HG02678 (cell line): ENCODE measurements around the gene ANG.
"Not testable (repeated sequence)": the region's sequence is repeated elsewhere in the genome, so short reads cannot be mapped to it uniquely, and the experiment has no call there.

Source experiments
- ATAC-seq: cut with Tn5 transposase; IDR thresholded peaks from one replicate; pipeline ENCODE4 v1.9.1; 2021; ENCODE audit warnings: mild to moderate bottlenecking, moderate library complexity; ENCODE audit not compliant: unreplicated experiment

Gene ANG

DNA sequence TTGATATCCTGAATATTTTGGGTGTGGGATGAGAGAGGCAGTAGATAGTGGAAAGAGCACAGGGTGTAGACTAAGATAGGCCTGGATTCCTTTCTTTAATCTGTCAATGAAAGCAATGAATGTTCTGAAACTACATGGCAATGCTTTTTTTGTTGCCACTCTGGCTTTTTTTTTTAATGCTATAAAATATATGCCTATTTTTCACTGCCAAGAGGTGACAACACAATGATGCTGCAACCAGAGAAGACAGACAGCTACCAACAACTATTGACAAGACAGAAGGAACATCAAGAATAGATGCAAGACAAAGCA is 9.4 kb downstream of the ANG start:
- ATAC-seq, result no peak

GRCh38 chr14:20698934-20699333 is 10.4 kb downstream of the ANG start:
- no peak for ATAC-seq

DNA sequence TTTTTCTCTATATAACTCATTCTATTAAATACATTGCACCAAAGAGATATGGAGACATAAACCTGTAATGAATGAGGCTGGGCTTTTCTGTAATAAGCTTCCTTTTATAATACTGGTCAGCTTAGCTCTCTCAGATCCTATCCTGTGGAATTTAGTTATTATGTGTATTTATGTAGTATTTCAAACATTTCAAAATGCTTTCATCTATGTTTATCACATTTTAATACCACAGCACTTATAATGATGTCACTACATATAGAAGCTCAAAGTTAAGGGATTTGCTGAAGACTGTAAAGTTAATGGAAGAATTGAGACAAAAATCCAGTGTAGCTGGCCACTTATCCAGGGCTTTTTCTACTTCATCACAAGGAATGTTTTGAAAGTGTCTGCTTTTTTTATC is 11.4 kb downstream of the ANG start:
- no peak for ATAC-seq

GRCh38 chr14:20700965-20701364 is 12.4 kb downstream of the ANG start:
- not testable (repeated sequence) for ATAC-seq

DNA sequence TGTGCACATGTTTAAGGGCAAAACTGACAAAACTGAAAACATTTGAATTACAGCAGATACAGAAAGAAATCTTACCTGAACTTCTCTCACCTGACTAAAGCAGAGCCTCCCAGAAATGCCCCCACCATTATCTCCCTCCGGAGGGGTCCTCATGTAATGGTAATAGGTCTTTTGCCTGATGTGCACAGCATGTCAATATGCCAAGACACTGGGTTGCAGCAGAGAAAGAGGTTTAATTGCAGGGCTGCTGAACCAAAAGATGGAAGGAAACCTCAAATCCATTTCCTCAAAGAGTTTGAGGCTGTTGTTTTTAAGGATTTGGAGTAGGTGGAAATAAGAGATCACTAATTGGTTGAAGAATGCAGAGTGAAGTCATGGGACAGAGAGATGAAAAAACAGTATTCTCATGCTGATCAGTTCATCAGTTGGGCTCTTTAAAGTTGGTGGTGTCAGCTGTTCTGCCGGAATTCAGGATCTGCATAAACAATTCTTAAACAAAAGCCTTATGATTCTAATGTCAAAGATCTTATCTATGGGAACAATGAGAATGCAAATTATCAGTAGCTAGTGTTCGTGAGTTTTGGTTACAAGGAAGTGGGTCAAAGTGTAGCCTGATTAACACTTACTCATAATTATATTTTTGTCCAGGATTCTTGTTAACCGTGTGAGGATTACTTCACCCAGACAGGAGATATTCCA is 18.2 kb downstream of the ANG start:
- no peak for ATAC-seq

DNA sequence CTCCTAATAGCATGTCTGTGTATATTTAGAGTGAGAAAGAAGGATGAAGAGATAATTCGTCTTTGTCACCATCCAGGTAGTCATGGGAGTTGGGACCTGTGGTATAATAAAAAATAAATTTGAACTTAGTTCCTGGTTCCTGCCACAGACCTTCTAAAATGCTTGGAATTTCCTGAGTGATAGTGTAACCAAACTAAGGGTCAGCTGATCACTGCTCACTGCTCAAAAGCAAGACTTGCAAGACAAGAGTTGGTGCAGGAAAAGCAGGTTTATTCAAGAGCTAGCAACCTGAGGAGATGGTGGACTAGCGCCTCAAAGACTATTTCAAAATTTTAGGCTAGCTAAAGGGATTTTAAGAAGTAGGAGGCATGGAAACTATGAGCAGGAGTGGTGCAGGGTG is 19.1 kb downstream of the ANG start:
- ATAC-seq, result no peak

- no peak for ATAC-seq
Measured at GRCh38 chr14:20711261-20711660, 22.7 kb downstream of the ANG start.

DNA sequence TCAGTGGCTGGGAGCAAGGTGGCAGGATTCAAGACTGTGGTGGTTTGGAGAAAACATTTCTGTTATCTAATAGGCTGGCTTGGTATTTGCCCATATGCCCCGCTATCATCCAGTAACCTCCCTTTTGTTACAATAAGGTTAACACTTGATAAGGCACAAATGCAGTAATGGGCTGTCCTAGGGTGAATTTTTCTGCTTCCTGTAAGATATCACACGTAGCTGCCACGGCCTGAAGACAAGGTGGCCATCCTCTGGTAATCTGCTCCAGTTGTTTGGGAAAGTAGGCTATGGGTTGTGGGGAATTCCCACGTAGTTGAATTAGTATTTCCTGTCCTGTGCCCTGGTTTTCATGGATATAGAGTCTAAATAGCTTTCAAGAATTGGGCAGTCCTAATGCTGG is 23.1 kb downstream of the ANG start:
- ATAC-seq, result no peak

GRCh38 chr14:20712904-20713303 is 24.3 kb downstream of the ANG start:
- ATAC-seq, result no peak

DNA sequence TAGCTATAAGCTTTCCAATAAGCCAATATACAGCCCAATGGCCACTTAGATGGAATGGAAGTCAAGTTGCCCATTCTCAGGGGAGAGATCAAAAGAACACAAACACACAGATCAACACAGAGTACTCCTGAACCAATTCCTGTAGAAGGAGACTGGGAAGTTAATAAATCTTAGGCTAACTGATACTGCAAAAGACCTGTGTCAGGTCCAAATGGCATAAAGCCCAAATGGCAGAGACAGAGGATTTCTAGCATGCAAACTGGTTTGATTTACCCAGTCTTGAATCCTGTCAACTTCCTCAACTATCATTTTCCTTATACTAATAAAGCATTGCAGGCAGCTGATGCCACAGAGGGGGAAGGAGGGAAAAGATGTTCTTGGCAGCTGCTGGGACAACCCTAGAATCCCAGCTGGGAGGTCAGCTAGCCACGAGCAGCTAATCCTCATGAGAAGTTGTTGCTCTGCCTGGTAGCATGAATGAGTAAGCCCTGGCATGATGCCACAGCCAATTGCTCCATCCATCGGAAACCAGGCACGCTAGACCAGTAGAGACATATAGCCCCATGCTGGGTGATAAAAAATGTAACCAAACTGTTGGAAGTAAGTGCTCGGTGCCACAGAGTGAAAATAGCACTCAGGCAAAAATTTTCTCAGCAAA is 26.2 kb downstream of the ANG start:
- no peak for ATAC-seq

DNA sequence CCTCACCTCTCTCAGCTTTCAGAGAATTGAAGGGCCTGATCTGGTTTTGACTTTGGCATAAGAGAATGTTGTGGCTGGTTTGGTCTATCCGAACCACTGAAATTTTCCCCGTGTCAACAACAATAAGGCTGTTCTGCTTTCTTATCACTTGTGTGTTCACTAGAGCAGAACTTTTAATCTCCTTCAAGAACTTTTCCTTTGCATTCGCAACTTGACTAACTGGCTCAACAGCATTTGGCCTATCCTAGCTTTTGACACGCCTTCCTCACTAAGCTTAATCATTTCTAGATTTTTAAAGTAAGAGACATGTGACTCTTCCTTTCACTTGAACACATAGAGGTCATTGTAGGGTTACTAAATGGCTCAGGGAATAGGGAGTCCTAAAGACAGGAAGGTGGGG is 31.2 kb downstream of the ANG start:
- ATAC-seq, result no peak

DNA sequence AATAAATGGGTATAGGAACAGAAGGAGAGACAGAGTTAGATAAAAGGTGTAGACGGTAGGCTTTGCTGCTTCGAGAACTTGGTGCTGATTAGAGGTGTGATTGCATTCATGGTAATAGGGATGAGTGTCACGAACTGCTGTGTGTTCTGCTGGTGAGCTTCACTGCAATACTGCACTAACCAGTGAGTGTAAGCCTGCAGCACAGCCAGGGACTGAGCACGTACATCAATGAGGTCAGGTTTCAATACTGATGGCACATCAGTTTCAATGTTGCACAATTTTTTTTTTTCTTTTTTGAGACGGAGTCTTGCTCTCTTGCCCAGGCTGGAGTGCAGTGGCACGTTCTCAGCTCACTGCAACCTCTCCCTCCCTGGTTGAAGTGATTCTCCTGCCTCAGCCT is 32.2 kb downstream of the ANG start:
- no peak for ATAC-seq

DNA sequence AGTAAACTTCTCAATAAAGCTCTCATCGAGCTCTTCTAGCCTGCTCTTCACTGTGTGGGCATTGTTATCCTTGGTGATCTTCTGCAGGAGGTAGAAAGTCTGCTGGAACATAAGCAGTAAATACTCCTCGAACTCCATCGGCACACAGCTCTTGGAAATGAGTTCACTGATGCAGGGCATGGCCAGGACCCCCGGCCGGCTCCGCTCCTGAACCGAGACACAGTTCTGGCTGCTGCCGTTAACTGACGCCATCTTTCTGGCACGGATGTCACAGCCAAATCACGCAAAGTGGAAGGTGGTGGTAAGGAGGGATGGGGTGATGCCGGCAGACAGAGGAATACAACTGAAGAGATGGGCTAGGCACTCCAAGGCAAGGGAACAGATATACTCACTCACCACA is 33.5 kb downstream of the ANG start:
- no peak for ATAC-seq

GRCh38 chr14:20723488-20723887 is 34.9 kb downstream of the ANG start:
- no peak for ATAC-seq

DNA sequence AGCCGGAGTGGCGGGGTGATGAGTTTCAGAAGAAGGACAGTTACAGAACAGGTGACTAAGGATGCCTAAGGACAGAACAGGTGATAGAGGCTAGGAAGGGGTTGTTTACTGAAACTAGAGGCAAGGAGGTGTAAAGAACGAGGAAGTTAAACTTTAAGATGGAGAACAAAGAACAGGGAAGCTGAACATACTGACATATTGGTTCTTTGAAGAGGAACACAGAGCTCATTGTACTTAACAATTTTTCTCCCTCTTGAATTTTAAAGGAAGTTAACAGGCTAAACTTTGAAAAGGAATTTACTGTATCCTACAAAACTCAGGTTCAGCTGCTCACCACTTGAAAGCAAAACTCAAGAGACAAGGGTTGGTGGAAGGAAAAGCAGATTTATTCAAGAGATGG is 37.6 kb downstream of the ANG start:
- ATAC-seq, result not testable (repeated sequence)

- no peak for ATAC-seq
Measured at GRCh38 chr14:20726531-20726930, 38.0 kb downstream of the ANG start.

DNA sequence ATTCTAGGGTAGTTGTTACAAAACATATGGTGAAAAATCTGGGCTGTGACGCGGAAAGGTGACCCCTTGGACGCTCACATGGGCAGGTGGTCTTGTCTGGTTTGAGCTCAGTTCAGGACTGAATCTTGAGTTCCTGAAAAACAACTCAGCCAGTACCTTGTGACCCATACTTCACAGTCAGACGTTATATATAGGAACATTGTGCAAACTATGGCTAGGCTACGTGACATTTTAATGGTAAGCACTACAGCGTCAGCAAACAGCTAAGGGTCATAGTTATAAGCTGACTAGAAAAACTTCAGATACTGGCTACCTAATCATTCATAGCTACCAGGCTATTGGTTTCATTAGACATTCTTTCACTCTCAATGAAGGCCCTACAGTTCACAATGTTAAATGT is 42.3 kb downstream of the ANG start:
- no peak for ATAC-seq

DNA sequence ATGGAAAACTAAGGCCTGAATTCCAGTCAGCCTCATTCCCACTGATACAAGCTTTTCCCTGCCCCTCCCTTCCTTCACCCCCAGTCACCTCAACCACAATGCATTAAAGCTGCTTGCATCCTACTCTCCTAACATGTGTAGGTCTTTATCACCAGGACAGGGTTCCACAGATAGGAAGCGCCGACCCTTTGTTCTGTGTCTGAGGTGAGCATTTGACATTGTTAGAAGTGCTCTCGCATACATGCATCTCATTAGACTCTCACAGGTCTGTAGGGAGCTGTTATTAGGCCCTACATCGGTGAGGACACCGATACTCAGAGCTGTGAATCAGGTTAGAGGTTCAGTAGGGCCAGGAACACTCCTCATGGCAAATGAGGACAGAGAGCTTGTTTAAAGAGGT is 43.9 kb downstream of the ANG start:
- no peak for ATAC-seq

DNA sequence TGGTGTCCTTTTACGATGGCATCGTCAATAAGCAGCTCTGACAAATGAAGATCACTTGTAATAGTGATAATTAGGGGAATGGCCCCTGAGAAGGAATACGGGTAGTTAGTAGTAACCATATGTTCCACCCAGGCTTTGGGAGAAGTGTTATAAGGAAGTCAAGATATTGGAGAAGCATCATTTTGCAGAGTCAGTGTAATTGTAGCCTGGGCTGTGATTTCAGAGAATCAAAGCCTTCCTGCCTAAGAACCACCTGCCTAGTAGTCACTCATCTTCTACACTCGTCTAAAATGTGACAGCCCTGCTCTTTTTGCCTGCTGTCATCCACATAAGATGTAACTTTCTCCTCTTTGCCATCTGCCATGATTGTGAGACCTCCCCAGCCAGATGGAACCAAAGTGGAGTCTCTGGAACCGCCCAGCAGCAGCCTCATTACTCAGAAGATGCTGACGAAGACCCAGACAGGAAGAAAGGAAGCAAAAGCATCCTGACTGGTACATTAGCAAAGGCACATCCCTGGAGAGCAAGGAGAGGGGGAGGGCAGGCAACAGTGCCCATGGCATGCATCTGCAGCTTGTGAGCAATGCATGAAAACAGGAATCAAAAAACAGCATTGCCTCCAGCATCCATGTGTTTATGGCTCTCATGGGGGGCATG is 44.5 kb downstream of the ANG start:
- ATAC-seq, result no peak

DNA sequence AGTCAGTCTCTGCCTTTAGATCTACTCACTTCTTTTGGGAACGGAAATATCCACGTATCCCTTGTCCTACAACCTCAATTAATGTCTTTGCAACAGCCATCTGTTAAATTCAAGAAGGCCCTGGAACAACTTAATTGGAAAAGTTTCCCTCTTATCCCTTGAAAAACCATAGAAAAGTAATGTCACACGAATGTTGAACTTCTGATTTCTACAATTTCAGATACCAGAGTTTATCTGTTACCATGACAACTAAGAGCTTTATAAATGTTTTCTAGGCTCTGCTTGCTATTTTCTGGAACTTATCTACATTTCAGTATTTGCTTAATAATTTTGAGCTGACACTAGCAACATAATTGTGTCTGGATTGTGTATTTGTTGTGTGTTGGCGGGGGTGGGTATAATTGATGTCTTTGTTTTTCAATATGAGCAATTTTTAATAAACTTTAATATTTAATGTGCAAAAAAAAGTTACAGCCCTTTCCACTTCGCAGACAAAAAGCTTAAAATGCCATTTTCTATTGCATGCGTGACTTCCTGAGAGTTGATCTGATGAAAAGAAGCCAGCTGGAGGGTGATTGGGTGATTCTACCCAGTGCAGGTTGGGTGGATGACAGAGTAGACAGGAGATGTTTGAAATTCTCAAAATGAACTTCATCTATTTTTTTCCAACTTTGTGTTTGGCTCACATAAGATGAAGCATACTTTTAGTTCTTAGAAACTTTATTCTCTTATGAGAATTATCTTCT is 45.3 kb downstream of the ANG start:
- no peak for ATAC-seq

DNA sequence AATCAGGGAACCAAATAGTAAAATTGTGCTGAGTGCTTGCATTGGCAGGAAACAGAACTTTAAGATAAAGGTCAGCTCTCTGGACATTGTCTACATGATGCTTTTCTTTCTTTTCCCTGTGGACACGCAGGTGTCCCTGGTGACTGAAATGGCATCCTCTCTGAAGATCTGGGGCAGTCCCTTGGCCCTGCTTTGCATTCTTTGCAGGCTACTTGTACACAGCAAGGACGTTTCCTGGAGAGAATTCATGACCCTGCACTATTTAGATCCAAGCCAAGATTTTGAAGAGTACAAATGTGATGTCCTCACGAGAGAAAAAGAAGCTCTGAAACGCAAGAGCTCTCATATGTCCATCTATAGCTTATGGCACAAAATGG is 45.9 kb downstream of the ANG start:
- ATAC-seq, result no peak

DNA sequence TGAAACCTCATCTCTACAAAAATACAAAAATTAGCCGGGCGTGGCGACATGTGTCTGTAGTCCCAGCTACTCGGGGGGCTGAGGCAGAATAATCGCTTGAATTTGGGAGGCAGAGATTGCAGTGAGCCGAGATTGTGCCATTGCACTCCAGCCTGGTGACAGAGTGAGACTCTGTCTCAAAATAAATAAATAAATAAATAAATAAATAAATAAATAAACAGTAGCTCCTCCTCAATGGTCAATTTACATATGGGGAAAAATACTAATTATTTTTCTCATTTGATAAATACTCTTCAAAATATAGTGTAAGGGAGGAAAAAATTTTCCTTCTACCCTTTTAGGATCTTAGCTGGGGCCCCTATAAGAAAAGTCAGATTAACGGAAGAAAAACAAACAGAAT is 49.7 kb downstream of the ANG start:
- ATAC-seq, result not testable (repeated sequence)
